ENCODE results near the gene EVA1C.
A peak's percentile ranks its signal among the peaks of the same experiment; 100 is the strongest.
"Not testable (repeated sequence)": the region's sequence is repeated elsewhere in the genome, so short reads cannot be mapped to it uniquely, and the experiment has no call there.

EVA1C gene

GRCh38 chr21:32390537-32391224 lies 21.8 kb upstream of the EVA1C start:
- DNase-seq: not testable (repeated sequence)

- DNase-seq: no peak
These were observed 20.8 kb upstream of the EVA1C start for GRCh38 chr21:32391755-32392154.

- DNase-seq: no peak
These were observed 20.1 kb upstream of the EVA1C start for GRCh38 chr21:32392299-32392879.

- peak; percentile 86 to 94 for DNase-seq
These were observed 19.4 kb upstream of the EVA1C start, which contains the start of gene URB1 for GRCh38 chr21:32392880-32393676. TSS of gene URB1 (minus strand) at chr21:32393012. CDS start at chr21:32392910, 102 bp downstream.

- DNase-seq: no peak
These were observed 18.9 kb upstream of the EVA1C start for GRCh38 chr21:32393677-32394001.

- DNase-seq: peak; percentile 55 to 74
These were observed 9.2 kb upstream of the EVA1C start for GRCh38 chr21:32403201-32403777.

GRCh38 chr21:32406405-32406804 lies 6.1 kb upstream of the EVA1C start:
- no peak for DNase-seq

- no peak for DNase-seq
These were observed 2.2 kb upstream of the EVA1C start for GRCh38 chr21:32410291-32410690.

- peak in 1 of 2 donors; percentile 30 for DNase-seq
These were observed 1.6 kb upstream of the EVA1C start for GRCh38 chr21:32410916-32411315.

GRCh38 chr21:32411350-32412161 lies 950 bp upstream of the EVA1C start:
- DNase-seq: peak; percentile 73 to 76

GRCh38 chr21:32413015-32413504 lies 554 bp downstream of the EVA1C start:
- DNase-seq: no peak

- DNase-seq: peak in 1 of 2 donors; percentile 37
These were observed 1.4 kb downstream of the EVA1C start for GRCh38 chr21:32413697-32414578.

- DNase-seq: peak; percentile 47 to 59
These were observed 2.3 kb downstream of the EVA1C start for GRCh38 chr21:32414579-32415358.

- DNase-seq: no peak
These were observed 3.2 kb downstream of the EVA1C start for GRCh38 chr21:32415451-32416398.

- no peak for DNase-seq
These were observed 5.6 kb downstream of the EVA1C start for GRCh38 chr21:32418146-32418545.

- DNase-seq: no peak
These were observed 9.6 kb downstream of the EVA1C start for GRCh38 chr21:32422064-32422463.

GRCh38 chr21:32423320-32424190 lies 11.0 kb downstream of the EVA1C start:
- no peak for DNase-seq

GRCh38 chr21:32424191-32424535 lies 11.7 kb downstream of the EVA1C start:
- no peak for DNase-seq

Data from hippocampal formation (tissue), 2 donors.